Limb (tissue), 2 donors: ENCODE results near the gene CENPE.

Experiments
- DNase-seq, 2 donors: peaks; one replicate each; pipeline ENCODE4 v3.0.0-alpha.2; 2016; ENCODE audit errors: extremely low spot score in 2 of 2

Gene CENPE

DNA sequence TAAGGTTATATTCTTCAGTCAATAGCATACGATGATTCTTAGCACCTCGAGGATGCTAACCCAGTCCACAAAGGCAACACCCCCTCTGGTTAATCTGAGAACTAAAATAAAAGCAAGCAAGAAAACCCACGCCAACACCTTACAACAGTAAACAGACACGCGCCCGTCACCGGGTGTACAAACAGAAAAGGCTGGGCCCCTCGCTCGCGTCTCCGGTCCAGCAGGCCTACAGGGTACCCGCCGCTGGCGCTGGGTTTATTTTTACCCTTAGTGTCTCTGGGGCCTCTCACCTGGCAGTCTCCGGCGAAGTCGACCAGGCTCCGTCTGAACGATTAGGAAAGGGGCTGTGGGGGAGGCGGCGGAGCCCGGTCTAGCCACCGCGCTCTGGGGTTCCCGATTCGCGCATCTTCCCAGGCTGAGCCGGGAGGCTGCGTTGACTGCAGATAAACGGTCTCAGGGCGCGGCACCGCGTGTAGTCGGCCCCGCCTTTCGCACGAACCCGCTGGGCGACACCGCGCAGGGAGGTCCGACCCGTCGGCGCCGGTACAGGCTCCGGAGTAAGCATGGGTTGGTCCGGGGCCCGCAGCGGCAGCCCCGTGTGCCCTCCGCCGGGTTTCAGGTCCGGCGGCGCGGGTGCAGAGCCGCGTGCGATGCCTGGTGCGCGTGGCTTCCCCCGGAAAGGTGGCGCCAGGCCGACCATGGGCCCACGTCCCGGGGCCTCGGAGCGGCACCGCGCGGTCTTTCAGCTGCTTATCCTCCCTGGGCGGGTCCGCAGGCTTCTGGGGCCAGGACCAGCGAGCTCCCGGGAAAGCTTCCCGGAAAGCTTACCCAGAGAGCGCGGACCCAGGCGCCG is 122.0 kb downstream of the CENPE start:
- peak; percentile 65 to 84 for DNase-seq

DNA sequence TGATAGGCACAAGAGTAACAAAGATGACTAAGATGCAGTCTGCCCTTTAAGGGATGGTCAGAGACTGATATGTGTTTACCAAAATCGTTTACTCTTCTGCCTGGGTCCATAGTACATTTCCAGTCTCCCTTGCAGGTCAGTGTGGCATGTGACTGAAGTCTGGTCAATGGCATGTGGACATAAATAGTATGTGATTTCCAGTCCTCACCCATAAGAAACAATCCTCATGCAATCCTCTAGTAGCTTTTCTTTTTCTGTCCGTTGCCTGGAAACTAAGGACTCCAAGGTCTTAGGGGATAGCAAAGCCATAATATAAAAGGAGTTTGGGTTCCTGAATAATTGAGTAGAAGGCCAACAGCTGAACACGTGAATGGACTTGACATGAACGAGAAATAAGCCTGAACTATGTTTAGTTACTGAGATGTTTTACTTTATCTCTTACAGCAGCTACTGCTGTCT is 122.7 kb downstream of the CENPE start:
- peak in 1 of 2 donors; percentile 18 for DNase-seq

DNA sequence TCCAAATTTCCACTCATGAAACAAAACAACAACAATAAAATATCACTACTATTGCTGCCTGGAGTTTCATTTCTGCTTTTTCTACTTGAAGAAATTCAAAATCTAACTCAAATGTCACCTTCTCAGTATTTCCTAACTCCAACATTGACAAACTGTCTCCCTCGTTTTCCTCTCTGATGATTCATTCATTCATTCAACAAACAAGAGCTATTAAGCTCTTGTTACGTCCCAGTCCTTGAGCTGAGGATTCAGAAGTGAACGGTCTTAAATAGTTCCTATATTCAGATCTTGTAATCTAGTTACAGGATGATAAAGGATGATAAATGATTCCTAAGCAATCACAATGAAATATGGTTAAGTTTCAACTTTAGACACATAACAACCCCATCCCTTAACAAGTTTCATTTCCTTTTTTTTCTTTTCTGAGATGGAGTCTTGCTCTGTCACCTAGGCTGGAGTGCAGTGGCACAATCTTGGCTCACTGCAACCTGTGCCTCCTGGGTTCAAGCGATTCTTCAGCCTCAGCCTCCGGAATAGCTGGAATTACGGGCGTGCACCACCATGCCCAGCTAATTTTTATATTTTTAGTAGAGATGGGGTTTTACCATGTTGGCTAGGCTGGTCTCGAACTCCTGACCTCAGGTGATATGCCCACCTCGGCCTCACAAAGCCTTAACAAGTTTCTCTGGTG is 123.3 kb downstream of the CENPE start:
- DNase-seq: no peak

DNA sequence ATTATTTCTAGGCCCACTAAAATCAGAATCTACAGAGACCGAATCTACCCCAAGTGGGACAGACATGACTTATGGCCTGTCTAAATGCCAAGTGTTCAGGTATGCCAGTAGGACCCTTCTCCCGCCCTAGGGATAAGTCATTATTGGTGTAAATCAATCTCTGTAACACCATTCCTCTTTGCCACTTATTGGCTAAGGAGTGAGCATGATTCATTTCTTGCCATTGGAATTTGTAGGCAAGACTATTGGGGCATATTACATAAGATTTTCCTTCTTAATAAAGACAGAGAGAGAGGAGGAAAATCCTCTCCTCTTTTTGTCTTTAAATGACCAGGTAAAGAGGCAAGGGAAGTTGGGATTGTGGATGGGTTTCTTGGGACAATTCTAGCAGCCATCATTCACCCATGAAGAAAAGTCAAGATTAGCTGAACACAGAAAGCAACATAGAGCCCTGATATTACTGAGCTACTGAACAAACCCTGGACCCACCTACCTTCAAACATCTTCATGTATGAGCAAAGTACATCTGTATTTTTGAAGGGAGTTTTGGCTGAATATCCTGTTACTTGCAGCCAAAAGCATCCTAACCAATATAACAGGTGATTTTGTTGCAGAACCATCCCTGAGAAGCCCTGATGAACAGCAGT is 124.2 kb downstream of the CENPE start:
- DNase-seq: no peak

DNA sequence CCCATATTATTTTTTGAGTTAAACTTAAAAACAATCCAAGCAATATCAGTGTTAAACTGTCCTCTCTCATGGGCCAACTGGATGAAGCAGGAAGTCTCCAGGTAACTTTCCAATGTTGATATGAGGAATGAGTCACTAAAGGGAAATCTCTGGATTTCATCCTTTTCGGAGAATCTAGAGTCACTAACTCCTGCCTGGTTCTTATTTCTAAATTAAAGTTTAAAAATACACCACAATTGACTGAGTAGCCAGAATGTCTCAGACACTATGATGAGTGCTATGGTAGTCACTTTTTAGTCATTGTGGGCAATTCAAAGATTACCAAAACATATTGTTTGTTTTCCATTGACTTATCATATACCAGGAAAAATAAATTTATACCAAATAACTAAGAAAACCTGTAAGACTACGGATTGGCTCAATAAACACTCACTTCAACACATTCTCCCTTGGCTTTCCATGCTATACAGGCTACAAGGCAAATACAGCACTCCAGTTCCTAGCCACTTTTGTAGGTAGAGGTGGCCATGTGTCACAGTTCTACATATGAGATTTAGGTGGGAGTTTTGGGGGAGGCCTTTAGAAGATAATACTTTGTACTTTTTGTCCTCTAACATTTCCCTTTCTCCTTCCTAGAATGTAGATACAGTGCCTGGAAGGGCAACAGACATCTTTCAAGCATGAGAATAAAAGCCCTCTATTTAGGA is 130.1 kb downstream of the CENPE start:
- no peak for DNase-seq

DNA sequence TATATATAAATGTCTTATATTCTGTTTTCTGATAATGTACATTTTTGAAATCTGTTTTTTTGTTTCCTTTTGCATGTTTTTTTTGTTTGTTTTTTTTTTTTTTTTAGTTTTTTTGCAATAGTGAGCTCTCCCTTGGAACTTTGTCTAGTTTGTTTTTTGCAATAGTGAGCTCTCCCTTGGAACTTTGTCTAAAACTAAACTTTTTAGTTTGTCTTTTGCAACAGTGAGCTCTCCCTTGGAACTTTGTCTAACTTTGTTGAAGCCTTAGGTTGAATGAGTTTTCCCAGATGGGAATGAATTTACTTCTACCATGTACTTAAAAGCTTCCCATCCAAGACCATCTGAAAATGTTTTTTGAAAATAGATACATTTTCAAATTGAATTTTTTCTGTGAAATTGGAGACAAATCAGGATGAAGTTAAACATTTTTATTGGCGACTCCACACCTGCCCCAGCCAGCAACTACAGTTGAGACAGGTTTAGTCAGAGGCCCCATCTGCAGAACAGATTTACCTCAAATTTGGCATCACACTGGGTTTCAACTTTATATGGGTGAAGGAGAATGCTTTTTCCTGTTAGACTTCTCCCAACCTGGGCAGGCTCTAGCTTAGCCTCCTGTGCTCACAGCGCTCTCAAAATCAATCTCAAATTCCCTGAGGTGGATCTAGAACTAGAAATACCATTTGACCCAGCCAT is 137.5 kb downstream of the CENPE start:
- no peak for DNase-seq
